RWPE1 (cell line): ENCODE data around the gene ACCSL.

Source experiments
- CTCF ChIA-PET: fragments of 350-600 bp; sonication (Branson Sonifier 250); formaldehyde crosslinking; extraction: SDS; loops from one replicate; lab custom pipeline; 2021; lab: Yijun Ruan, JAX
- POLR2A ChIA-PET: fragments of 400-600 bp; formaldehyde crosslinking; extraction: SDS; loops from one replicate; lab custom pipeline; 2020; ENCODE audit warnings: antibody characterized with exemption; ENCODE audit not compliant: low non-redundant PET; lab: Yijun Ruan, JAX
- DNase-seq: peaks from one replicate; pipeline ENCODE4 v3.0.0; 2012; ENCODE audit warnings: low spot score
- H3K27ac ChIP-seq: fragments of 450-650 bp; 2 replicates; pipeline ENCODE4 v1.5.1; 2017
- CTCF ChIP-seq: fragments of 450-650 bp; conservative IDR thresholded peaks from 2 replicates; pipeline ENCODE4 v1.5.1; 2017; ENCODE audit warnings: low read depth, mild to moderate bottlenecking

ACCSL gene

DNA sequence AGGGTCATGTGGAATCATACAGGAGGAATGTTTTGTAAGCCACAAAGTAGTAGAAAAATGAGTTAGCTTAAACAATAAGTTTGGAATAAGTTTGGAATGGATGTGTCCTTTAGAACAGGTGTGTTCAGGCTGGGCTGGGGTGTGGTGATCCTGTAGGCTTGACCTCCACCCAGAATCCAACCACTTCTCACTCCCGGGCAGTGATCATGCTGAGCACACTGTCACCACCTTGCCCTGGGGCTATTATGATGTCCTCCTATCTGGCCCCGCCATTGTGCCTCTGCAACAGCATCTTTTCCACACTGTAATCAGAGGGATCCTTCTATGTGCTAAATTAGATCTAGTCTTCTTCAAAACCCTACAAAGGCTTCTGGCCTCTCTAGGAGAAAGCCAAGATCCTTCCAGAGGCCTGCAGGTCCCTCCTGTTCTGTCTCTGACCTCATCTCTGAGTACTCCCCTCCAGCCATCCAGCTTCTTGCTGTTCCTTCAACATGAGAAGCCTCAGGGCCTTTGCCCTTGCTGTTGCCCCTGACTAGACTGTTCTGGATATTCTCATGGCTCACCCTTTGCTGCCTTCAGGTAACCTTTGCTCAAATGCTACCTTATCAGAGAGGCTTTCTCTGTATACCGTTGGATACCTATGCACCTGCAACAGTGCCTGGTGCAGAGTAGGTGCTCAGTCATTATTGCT lies 18.8 kb upstream of the ACCSL start:
- DNase-seq: no peak
- CTCF ChIA-PET: no interaction called here

DNA sequence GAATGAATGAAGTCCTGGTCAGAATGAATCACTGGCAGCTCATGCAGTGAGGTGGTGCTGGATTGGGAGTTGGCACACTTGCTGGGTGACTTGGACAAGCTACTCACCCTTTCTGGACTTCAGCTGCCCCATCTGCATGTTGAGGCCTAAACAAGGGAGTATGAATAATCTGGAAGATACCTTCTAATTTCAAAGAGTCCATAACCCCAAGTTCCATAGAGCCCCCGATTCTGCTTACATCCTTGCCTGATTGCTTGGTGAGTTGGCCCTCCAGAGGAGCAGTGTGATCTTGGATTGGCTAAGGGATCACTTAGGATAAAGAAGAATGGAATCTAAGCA lies 18.3 kb upstream of the ACCSL start:
- no peak for DNase-seq
- ChIA-PET CTCF (no interaction called here), POLR2A (no interaction called here)
- H3K27ac ChIP-seq: no peak overlapping the region
- TF ChIP-seq CTCF: no peak

More for the DNA sequence above, 18.8 kb upstream of the ACCSL start:
- POLR2A ChIA-PET: no interaction called here
- TF ChIP-seq CTCF: no peak
- H3K27ac ChIP-seq: no peak overlapping the region

GRCh38 chr11:44029977-44030911 lies 17.5 kb upstream of the ACCSL start:
- CTCF ChIA-PET: no interaction called here

GRCh38 chr11:44030996-44031395 lies 16.8 kb upstream of the ACCSL start:
- TF ChIP-seq CTCF: no peak
- POLR2A ChIA-PET: no interaction called here
- CTCF ChIA-PET: no interaction called here
- DNase-seq: no peak
- no peak overlapping the region for H3K27ac ChIP-seq

More at GRCh38 chr11:44029977-44030911, 17.5 kb upstream of the ACCSL start:
- POLR2A ChIA-PET: no interaction called here
- DNase-seq: no peak
- H3K27ac ChIP-seq: no peak overlapping the region
- TF ChIP-seq CTCF: no peak

DNA sequence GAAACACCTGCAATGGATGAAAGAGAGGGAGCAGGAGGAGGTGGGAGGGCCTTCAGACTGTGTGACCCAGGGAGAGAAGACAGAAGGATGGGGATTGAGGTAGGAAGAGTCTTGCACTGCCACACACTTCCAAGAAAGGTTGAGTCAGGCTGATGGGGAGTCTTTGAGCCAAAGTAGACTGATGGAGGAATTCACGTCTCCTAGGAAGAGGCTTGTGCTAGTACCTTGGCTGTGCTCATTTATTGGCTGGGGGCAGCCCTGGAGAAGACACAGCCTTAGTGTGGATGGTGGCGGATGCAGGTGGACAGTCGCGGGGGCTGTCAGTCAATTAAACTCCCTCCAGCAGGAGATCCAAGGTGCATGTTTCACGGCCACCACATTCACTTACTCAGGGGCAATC lies 16.2 kb upstream of the ACCSL start:
- ChIA-PET POLR2A (no interaction called here), CTCF (no interaction called here)
- DNase-seq: no peak
- no peak for TF ChIP-seq CTCF
- H3K27ac ChIP-seq: no peak overlapping the region

DNA sequence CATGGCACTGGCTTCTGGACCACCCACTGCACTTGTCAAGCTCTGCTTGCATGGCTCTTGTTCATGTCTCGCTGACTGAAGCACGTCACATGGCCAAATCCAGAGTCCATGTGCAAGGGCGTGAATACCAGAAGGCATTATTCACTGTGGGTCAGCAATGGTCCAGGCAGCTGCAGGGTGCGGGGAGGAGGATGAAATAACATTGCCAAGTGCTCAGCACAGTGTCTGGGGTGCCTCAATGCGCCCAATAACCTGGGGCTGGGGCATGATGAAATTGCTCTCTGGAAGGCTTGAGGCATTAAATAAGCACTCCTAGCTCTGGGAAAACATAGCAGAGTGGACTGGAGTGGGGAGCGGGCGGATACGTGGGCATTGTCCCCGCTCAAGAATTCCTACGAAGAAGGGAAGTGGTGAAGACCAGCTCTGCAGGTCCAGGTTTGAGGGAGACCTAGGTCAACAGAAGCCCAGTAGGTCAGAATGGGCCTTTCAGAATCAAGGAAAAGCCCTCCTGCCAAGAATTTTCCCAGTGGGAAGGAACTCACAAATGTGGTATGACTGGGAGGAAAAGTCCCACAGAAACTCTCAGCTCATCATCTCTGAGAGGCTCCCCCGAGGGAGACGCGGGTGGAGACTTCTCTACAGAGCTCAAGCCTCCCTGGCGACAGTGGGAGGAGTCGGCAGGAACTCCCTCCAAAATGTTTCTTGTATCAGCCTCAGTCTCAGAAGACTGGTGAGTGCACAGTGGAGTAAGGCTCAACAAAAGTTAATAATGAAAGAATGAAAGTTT lies 15.3 kb upstream of the ACCSL start:
- no peak for TF ChIP-seq CTCF
- POLR2A ChIA-PET: no interaction called here
- DNase-seq: no peak
- CTCF ChIA-PET: no interaction called here
- no peak overlapping the region for H3K27ac ChIP-seq
